ENCODE results near the gene RPS5.

DNA sequence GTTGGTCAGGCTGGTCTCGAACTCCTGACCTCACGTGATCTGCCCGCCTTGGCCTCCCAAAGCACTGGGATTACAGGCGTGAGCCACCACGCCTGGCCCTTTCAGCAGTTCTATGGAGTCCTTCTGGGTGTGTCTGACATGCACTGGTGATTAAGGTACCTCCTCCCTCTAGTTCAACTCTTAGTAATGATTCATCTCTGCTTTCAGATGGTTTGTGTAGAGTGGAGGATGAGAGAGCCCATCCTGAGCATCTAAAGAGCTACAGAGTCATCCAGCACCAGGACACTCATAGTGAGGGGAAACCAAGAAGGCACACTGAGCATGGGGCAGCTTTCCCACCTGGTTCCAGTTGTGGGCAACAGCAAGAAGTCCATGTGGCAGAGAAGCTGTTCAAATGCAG is 29.5 kb downstream of the RPS5 start:
- TF ChIP-seq GATA3 (IDR thresholded peaks at IDR 0.05; ENCODE audit: low read depth, low read length) (no peak), GATA2 (IDR thresholded peaks at IDR 0.05; ENCODE audit: low read depth, low read length) (no peak)

Data from SH-SY5Y (cell line).